Measurements from ENCODE around the gene AGBL4.
"Not testable (repeated sequence)": the region's sequence is repeated elsewhere in the genome, so short reads cannot be mapped to it uniquely, and the experiment has no call there.

Gene AGBL4

GRCh38 chr1:49306507-49307070 is 717.2 kb downstream of the AGBL4 start:
- DNase-seq (ENCODE audit: low read depth), result no peak

- DNase-seq (ENCODE audit: low read depth), result not testable (repeated sequence)
Measured at GRCh38 chr1:49302400-49302799, 721.4 kb downstream of the AGBL4 start.

GRCh38 chr1:49298304-49298703 is 725.5 kb downstream of the AGBL4 start:
- no peak for DNase-seq (ENCODE audit: low read depth)

GRCh38 chr1:49297783-49298182 is 726.0 kb downstream of the AGBL4 start:
- no peak for DNase-seq (ENCODE audit: low read depth)

- no peak for DNase-seq (ENCODE audit: low read depth)
Measured at GRCh38 chr1:49294539-49294938, 729.2 kb downstream of the AGBL4 start.

GRCh38 chr1:49293016-49293415 is 730.7 kb downstream of the AGBL4 start:
- no peak for DNase-seq (ENCODE audit: low read depth)

- DNase-seq (ENCODE audit: low read depth), result not testable (repeated sequence)
Measured at GRCh38 chr1:49257211-49258049, 766.3 kb downstream of the AGBL4 start.

GRCh38 chr1:49252917-49253316 is 770.8 kb downstream of the AGBL4 start:
- DNase-seq (ENCODE audit: low read depth), result no peak

GRCh38 chr1:49251019-49251784 is 772.6 kb downstream of the AGBL4 start:
- no peak for DNase-seq (ENCODE audit: low read depth)

GRCh38 chr1:49240709-49241221 is 783.0 kb downstream of the AGBL4 start:
- DNase-seq (ENCODE audit: low read depth), result no peak

- DNase-seq (ENCODE audit: low read depth), result no peak
Measured at GRCh38 chr1:49234988-49235387, 788.8 kb downstream of the AGBL4 start.

GRCh38 chr1:49229555-49229954 is 794.2 kb downstream of the AGBL4 start:
- DNase-seq (ENCODE audit: low read depth), result no peak

- no peak for DNase-seq (ENCODE audit: low read depth)
Measured at GRCh38 chr1:49226758-49227157, 797.0 kb downstream of the AGBL4 start.

GRCh38 chr1:49225464-49225863 is 798.3 kb downstream of the AGBL4 start:
- no peak for DNase-seq (ENCODE audit: low read depth)

GRCh38 chr1:49213301-49213700 is 810.5 kb downstream of the AGBL4 start:
- DNase-seq (ENCODE audit: low read depth), result no peak

- no peak for DNase-seq (ENCODE audit: low read depth)
Measured at GRCh38 chr1:49208712-49209111, 815.0 kb downstream of the AGBL4 start.

GRCh38 chr1:49204720-49205119 is 819.0 kb downstream of the AGBL4 start:
- no peak for DNase-seq (ENCODE audit: low read depth)

- DNase-seq (ENCODE audit: low read depth), result no peak
Measured at GRCh38 chr1:49200738-49201137, 823.0 kb downstream of the AGBL4 start.

- no peak for DNase-seq (ENCODE audit: low read depth)
Measured at GRCh38 chr1:49199564-49199963, 824.2 kb downstream of the AGBL4 start.

GRCh38 chr1:49197081-49197480 is 826.7 kb downstream of the AGBL4 start:
- DNase-seq (ENCODE audit: low read depth), result no peak

GRCh38 chr1:49190138-49190537 is 833.6 kb downstream of the AGBL4 start:
- DNase-seq (ENCODE audit: low read depth), result no peak

- no peak for DNase-seq (ENCODE audit: low read depth)
Measured at GRCh38 chr1:49187056-49187455, 836.7 kb downstream of the AGBL4 start.
